K562 (cell line): ENCODE data around the gene STX7.
"Not testable (repeated sequence)": the region's sequence is repeated elsewhere in the genome, so short reads cannot be mapped to it uniquely, and the experiment has no call there.

Source experiments
- ZBTB17 ChIP-seq: fragments of 450-650 bp; formaldehyde crosslinking; IDR thresholded peaks from 2 replicates; pipeline ENCODE4 v1.4.0; 2020; ENCODE audit warnings: mild to moderate bottlenecking
- TF ChIP-seq, protein P1 (sequence below), 2 experiments: IDR thresholded peaks; 2 replicates each; pipeline ENCODE4 v1.6.1; 2012; ENCODE audit warnings: improper control_type of control experiment in 2 of 2, low read depth in 2 of 2, low read length in 2 of 2, borderline replicate concordance in 1 of 2

DNA sequence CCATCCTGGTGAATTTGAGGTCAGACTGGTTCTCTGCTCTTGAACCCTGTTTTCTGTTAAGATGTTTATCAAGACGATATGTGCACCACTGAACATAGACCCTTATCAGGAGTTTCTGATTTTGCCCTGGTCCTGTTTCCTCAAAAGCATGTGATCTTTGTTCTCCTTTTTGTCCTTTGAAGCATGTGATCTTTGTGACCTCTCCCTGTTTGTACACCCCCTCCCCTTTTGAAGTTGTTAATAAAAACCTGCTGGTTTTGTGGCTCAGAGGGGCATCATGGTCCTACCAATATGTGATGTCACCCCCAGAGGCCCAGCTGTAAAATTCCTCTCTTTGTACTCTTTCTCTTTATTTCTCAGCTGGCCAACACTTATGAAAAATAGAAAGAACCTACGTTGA, 21.6 kb upstream of the STX7 start:
- TF ChIP-seq ZBTB17 (CRISPR knock-in tag) = not testable (repeated sequence)
- TF ChIP-seq, protein P1, sequence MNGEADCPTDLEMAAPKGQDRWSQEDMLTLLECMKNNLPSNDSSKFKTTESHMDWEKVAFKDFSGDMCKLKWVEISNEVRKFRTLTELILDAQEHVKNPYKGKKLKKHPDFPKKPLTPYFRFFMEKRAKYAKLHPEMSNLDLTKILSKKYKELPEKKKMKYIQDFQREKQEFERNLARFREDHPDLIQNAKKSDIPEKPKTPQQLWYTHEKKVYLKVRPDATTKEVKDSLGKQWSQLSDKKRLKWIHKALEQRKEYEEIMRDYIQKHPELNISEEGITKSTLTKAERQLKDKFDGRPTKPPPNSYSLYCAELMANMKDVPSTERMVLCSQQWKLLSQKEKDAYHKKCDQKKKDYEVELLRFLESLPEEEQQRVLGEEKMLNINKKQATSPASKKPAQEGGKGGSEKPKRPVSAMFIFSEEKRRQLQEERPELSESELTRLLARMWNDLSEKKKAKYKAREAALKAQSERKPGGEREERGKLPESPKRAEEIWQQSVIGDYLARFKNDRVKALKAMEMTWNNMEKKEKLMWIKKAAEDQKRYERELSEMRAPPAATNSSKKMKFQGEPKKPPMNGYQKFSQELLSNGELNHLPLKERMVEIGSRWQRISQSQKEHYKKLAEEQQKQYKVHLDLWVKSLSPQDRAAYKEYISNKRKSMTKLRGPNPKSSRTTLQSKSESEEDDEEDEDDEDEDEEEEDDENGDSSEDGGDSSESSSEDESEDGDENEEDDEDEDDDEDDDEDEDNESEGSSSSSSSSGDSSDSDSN (IDR thresholded peaks at IDR 0.05; ENCODE audit: borderline replicate concordance in 1 of 2, low read depth in 2 of 2, low read length in 2 of 2) = not testable (repeated sequence)
